ENCODE measurements around the gene SAE1. TPM values are rescaled to one million over a fixed set of nuclear protein-coding genes. Genes with fewer than 3 reads are reported as not detected.

Gene SAE1
- total RNA-seq, 1 donor from 2014 or later, result 41.9 TPM

DNA sequence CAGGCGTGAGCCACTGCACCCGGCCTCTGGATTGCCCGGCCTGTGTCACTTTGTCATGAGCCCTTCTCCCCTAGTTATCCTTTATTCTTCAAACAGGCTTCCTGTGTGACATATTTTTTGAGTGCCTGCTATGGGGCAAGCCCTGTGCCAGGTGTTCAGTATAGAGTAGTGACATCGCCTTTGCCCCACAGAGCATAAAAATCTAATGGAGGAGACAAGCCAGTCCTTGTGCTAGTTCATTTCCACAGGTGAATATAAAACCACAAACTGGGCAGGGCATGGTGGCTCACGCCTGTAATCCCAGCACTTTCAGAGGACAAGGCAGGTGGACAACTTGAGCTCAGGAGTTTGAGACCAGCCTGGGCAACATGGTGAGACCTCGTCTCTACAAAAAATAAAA is 57.2 kb downstream of the SAE1 start:
- intact Hi-C loops (cut with micrococcal nuclease), result no loop called here
- ATAC-seq (no peak), DNase-seq (no peak)

DNA sequence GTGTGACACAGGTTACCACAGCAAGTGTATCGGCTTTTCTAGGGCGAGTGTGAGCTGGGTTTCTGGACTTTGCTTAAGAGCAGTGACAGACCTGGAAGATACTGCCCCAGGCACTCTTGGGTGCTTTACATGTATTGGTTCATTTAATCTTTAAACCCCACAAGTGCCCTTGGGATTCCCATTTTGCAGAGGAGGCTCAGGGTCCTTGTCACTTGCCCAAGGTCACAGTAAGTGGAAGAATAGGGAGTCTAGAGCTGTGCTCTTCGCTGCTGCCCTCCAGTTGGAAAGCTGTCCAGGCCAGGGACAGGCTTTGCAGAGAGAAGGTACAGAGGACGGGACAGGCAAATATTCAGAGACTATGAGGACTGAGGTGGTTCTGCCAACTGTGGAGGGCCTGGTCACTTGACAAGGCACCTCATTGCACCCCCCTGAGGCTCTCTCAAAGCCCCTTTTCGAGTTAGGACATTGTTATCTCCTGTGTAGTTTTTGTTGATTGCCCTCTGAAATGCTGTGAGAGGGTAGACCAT is 57.9 kb downstream of the SAE1 start:
- intact Hi-C loops (cut with micrococcal nuclease), result no loop called here
- ATAC-seq, result no peak
- no peak for DNase-seq

DNA sequence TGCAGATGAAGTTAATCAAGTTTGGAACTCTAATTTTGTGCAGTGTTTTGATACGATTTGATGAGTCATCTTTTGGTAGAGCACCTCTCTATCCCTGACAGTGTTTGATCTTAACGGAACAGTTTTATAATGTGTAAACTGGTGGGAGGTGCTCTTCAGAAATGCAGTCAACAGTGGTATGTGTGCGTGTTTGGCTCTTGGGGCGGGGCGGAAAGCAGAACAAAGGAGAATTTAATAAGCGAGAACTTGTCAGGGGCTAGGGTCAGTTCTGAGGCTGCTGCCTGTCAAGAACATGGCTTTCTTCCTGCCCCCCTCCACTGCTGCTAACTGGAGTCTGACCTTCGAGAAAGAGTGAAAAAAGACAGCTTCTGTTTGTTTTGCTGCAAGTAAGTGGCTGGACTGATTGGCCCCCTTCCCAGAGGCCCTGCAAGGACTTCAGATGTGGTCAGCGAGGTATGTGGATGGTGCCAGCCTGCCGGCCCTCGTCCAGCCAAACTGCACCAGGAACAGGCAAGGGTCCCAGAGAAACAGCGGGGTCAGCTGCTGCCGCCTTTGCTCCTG is 59.6 kb downstream of the SAE1 start:
- intact Hi-C loops (cut with micrococcal nuclease), result no loop called here
- ATAC-seq (peak; percentile 57), DNase-seq (peak; percentile 42)

DNA sequence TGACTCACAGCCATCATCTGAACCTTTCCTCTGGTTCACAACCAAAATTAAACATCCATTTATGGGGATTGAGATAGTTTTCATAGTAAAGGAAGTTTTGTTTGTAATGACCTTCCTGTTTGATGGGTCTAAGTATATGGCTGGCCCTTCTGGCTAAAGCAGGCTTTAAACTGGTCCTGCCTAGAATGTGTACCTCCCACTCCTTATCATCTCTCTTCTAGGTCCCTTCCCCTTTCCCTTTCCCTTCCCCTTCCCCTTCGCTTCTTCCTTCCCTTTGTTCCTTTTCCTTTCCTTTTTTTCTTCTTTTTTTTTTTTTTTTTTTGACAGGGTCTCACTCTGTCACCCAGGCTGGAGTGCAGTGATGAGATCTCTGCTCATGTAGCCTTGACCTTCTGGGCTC is 64.8 kb downstream of the SAE1 start:
- intact Hi-C loops (cut with micrococcal nuclease), result no loop called here
- DNase-seq, result no peak
- no peak for ATAC-seq

DNA sequence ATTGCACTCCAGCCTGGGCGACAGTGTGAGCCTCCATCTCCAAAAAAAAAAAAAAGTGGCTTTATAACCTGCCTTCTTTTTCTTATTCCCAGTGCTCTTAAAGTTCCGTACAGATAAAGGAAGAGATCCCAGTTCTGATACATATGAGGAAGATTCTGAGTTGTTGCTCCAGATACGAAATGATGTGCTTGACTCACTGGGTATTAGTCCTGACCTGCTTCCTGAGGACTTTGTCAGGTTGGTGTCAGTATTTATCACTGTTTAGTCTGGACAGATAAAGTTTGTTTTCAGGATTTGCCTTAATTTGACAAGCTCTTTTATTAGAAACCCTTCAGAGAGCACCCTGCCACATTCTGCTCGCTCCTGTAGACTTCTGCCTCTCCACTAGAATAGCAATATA is 66.5 kb downstream of the SAE1 start:
- ATAC-seq (no peak), DNase-seq (no peak)
- intact Hi-C loops (cut with micrococcal nuclease), result no loop called here

DNA sequence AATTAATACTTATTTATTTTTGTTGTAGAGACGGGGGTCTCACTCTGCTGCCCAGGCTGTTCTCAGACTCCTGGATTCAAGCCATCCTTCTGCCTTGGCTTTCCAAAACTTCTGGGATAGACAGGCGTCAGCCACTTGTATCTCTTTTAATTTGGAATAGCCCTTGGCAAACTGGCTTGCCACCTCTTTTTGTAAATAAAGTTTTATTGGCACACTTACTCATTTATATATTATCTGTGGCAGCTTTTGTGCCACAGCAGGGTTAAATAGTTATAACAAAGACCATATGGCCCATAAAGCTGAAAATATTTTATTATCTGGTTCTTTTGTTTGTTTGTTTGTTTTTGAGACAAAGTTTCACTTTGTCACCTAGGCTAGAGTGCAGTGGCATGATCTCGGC is 69.9 kb downstream of the SAE1 start:
- intact Hi-C loops (cut with micrococcal nuclease), result no loop called here
- no peak for DNase-seq
- no peak for ATAC-seq

DNA sequence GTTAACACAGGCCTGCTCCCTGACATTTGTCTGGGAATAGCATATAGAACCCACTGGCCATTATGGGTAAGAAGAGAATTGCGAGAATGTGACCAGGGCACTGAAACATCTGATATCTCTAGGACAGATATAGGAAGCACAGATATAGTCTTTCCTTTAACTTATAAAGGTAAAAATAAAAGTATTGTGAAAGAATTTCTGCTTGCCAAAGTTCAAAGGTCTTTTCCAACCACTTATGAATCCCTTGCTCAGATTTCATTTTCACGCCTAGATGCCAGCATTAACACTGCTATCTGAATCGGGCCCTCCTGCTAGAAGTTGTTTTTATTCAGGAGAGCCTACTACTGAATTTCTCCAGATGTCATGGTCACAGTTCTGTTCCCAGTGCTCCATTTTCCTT is 72.6 kb downstream of the SAE1 start:
- ATAC-seq (no peak), DNase-seq (no peak)
- intact Hi-C loops (cut with micrococcal nuclease), result no loop called here

DNA sequence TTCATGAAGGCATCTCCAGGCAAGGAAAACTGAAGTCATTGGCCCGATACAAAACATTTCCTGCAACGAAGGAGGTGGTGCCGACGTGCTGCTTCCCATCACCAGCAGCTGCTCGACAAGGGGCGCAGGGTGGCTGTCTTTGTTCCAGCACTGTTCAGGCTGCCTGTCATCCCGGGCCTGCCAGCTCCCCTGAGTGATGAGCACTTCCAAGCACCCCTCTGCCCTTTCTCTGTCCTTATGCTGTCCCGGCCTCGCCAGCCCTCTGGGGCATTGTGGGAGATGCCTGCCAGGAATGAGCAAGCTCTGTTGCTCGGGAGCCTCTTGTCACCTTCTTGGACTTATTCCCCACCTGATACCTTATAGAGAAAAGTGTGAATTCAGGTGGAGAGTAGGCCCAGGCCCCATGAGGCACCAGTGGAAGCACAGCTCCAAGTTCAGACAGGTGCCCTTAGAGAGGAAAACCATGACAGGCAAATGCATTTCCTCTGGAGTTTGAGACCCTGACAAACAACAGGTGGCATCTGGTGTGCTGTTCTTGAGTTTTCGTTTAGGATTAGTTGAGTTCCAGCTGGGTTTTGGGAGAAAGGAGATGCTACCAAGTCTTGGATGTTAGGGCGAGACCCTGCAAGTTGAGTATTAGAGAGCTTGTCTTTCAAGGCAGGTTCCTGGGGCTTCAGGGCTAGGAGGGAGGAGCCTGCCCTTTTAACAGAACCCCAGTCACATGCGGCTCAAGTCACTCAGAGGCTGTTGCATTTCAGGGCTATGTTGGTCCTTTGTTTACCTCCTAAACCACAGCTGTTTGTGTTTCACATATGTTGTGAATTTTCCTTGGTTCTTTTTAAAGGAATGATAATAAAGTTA is 78.9 kb downstream of the SAE1 start:
- intact Hi-C loops (cut with micrococcal nuclease), result no loop called here
- DNase-seq, result peak; percentile 48
- ATAC-seq, result peak; percentile 74

DNA sequence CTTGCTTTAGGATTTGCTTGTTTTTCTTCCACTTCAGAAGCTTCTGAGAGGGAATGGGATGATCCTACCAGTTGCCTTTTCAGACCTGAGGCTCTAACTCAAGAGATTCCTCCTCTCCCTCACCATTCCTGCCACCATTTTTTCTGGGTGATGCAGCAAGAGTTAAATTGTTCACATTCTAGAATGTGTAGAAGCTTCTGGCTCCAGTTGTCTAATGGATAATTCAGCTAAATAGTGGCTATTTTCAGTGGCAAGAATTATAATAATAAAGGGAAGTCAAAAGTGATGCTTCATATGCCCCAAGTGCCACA is 79.5 kb downstream of the SAE1 start:
- no peak for ATAC-seq
- intact Hi-C loops (cut with micrococcal nuclease), result no loop called here
- no peak for DNase-seq

DNA sequence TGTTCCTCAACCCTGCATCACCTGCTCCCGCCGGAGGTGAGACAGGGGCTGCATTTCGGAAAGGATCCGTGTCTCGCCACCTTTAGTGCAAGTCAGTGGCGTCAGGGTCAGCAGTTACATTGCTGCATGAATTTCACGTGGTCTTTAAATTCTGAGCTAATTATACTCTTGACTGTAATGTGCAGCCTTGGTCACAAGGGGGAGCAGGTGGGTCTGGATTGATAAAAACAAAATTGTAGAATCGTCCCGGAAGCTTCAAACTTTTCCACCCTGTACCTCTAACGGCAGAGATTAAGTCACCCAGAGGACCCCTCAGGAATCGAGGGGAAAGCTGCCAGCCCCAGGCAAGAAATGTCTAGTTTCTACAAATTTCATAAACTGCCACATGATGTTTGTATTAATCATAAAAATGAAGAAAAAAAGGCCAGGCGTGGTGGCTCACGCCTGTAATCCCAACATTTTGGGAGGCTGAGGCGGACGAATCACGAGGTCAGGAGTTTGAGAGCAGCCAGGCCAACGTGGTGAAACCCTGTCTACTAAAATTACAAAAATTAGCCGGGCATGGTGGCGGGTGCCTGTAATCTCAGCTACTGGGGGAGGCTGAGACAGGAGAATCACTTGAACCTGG is 80.2 kb downstream of the SAE1 start:
- ATAC-seq, result peak; percentile 74
- intact Hi-C loops (cut with micrococcal nuclease), result no loop called here
- DNase-seq, result peak; percentile 64

DNA sequence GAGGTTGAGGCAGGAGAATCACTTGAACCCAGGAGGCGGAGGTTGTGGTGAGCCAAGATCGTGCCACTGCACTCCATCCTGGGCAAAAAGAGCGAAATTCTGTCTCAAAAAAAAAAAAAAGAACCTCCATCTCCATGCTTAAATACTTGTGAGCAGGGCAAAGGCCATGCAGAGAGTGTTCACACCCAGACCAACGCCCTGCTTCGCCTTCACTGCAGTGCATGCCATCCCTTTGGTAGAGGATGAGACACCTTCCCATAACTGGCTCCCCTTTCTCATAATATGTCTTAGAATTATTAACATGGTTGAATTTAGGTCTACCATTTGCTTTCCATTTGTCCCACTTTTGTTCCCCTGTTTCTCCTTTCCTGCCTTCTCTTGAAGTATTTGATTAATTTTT is 84.9 kb downstream of the SAE1 start:
- intact Hi-C loops (cut with micrococcal nuclease), result no loop called here
- ATAC-seq (no peak), DNase-seq (no peak)

DNA sequence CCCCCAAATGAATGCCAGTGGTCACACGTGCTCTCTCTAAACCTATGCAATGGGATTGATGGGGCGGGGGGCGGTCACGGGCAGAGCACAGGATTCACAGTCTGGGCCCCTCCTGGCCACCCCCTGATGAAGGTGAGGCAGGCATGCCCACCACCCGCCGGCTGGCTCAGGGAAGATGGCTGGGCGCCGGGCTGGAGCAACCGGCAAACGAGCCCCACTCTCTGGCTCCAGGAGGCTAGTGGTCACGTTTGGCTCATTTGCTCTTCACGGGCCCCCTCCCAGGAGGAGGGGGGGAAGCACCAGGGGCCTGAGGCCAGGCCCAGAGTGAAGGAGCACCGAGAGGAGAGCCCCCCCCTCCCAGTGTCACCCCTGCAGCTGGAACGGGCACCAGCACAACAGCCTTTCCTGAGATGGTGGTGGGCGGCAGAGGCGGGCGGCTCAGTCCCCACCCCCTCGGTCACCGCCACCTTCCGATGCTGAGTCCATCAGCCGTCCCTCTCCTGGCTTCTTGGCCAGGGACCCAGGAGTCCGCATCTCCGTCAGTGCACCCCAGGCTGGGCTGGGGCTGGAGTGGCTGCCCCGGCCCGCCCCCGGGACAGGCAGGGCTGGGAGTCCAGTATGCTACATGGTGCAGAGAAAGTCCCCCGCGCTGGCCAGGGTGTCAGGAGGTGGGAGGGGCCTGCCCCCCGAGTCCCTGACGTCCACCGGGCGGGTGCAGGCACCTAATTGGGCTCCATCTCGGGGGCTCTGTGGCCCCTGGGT is 90.6 kb downstream of the SAE1 start:
- intact Hi-C loops (cut with micrococcal nuclease), result no loop called here
- ATAC-seq (no peak), DNase-seq (no peak)

DNA sequence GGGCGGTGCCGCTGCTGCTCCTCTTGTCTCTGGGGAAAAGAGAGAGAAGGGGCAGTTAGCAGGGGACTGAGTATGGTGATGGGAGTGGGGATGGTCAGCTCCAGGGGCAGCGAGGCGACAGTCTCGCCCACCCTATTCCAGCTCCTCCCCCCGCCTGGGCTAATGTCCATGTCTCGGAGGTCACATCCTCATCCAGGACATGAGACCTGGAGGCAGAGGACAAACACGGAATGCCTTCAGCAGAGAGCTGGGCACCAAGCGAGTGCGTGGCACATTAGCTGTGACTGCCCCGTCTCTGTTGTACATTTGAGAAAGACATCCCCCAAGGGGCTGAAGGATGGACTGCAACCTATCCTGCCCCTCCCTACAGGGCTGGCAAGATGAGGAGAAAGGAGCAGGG is 91.3 kb downstream of the SAE1 start:
- ATAC-seq (no peak), DNase-seq (no peak)
- intact Hi-C loops (cut with micrococcal nuclease), result no loop called here

DNA sequence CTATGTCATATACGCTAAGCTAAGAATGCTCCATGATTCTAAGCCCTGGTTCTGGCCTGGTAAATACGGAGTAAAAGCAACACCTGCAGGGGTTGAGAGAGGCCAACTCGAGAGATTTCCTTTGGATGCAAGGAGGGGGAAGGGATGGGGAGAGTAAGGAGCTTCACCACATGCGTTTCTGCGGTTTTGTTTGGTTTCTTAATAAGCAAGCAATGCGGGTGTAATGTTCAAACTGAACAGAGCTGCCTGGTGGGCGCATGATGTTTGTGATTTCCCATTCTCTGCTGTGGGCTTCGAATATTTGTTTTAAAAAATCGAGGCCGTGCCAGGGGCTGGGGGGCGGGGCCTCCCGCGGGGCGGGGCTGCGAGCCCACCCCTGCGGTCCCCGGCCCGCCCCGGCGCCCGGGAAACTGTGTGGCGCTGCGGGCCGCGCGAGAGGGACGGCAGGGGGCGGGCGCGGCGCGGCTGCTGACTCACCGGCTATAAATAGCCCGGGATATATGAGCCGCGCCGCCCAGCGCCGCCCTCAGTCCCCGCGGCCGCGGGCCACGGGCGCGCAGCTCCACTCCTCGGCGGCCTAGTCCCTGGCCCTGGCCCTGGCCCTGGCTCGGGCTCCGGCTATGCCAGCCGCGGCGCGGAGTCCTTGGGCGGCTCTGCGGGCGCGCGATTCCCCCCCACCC is 95.3 kb downstream of the SAE1 start:
- intact Hi-C loops (cut with micrococcal nuclease), result no loop called here
- ATAC-seq (peak; percentile 67), DNase-seq (peak; percentile 95)

DNA sequence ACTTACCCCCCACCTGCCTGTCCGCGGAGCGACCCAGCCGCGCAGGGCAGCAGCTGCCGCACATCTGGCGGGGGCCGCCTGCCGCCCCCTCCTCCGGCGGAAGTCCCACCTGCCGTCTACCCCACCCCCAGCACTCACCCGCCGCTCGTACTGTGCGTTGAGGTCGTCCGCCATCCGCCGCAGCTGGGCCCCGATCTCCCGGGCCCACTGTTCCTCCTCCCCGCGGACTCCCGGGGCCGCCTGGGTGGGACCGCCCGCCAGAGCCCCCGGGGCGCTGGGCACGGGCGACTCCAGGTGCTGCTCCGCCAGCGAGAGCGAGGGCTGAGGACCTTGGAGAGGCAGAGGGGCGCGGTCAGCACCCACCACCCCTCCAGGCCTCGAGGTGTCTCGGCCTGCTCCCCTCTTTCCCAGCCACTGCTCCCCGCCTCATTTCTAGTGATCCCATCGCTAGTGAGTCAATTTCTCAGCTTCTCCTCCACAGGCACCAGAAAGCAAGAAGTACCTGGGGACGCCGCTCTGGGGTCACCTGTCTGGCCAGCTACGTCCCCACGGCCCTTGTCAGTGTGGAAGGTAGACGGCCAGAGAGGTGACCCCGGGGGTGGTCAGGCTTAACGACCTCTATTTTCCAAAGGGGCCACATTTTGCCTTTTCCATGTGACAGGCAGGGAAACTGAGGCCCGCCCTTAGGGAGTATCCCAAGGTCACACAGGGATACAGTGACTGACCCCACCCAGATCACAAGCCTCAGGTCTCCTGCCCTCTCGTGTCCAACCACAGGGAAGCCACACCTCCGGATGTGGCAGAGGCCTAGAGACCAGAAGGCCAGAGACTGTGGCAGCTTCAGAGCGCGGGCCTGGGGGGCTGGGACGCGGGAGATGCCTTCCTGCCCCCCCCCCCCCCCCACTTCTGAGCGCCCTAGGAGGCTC is 96.1 kb downstream of the SAE1 start:
- DNase-seq, result peak; percentile 92
- ATAC-seq, result peak; percentile 80
- intact Hi-C loops (cut with micrococcal nuclease), result no loop called here

DNA sequence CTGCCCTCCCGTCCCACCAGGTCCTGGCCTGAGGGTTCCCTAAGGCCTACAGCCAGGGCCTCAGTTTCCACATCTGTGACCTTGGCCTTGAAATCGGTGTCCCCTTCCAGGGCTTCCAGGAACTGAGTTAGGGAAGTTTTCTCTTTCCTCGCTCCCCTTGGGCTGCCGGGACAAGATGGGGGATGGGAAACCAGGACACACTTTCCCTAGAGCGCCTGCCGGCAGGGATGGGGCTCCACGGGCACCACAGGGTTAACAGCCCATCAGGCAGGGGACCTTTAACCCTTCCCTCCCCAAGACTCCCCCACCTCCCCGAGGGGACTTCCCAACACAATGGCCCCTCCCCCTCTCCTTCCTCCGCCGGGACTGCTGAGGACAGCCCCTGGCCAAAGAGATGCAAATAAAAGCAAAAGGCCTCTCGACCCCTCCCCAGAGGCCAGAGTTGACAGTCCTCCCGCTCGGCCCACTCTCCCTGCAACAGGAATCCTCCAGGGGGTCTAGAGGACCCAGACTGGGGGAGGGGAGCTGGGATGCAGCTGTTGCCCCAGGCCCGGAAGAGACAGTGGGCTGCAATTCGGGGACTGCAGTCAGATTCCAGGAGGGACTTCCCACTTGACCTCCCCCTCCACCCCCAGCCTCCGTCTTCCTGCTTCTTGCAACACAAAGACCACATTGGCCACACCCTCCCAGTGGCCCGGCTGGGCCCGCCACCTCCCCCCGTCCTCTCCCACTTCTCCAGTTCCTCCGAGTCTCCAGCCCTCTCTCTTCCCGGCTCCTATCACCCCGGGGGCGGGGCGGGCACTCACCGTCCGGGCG is 96.9 kb downstream of the SAE1 start:
- ATAC-seq (peak; percentile 67), DNase-seq (peak; percentile 91)
- intact Hi-C loops (cut with micrococcal nuclease), result no loop called here

DNA sequence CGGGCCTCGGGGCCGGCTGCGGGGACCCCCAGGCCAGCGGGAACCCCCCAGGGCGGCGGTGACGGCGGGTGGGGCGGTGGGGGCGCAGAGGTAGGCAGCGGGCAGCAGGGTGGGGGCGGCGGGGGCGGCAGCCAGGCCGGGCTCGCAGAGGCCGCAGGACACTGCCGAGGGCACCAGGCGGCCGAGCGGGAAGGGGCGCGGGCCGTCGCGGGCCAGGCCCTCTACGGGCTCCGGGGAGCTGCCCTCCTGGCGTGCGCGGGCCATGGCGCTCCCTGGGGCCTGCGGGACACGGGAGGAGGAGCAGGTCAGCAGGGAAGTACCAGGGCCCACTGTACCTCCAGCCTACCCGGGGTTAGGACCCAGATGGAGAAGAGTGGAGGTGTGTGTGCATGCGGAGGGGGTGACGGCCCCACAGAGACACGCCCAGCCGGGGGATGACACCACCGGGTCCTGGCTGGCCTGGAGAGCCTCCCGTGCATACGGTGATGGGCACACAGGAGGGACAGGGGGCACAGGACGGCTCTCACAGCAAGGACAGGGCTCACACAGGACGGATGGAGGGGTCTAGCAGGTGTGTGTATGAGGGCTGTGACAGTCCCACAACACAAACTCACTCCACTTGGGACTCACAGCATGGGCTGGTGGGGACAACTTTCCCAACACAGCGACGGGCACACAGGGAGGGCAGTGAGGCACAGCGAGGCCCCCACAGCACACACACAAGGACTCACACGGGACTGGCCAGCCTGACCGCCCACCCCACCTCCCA is 97.7 kb downstream of the SAE1 start:
- DNase-seq (peak; percentile 69), ATAC-seq (peak; percentile 1)
- intact Hi-C loops (cut with micrococcal nuclease), result no loop called here
